Measurements from ENCODE around the gene HOXD1. TPM values are rescaled to one million over a fixed set of nuclear protein-coding genes. Genes with fewer than 3 reads are reported as not detected.

The HOXD1 gene
- total RNA-seq, 1 experiment from 2014 or later = not detected

- no peak overlapping the region for H3K4me3 ChIP-seq
- peaks cover 4% of the 10 kb centered on the region; the same call in 1 of the 2 replicates for H3K36me3 ChIP-seq
- H3K27me3 ChIP-seq (replicated peaks) = no peaks in the 10 kb centered on the region
- H3K27ac ChIP-seq = no peak overlapping the region
- H3K4me1 ChIP-seq (replicated peaks) = no peaks in the 10 kb centered on the region
- no peaks in the 10 kb centered on the region for H3K9me3 ChIP-seq (replicated peaks)
- DNase-seq (ENCODE audit: low read depth in 1 of 2, low spot score in 2 of 2) = no peak
These were observed 39.0 kb upstream of the HOXD1 start for GRCh38 chr2:176149481-176149938.

- H3K4me3 ChIP-seq = no peak overlapping the region
- no peaks in the 10 kb centered on the region for H3K9me3 ChIP-seq (replicated peaks)
- DNase-seq (ENCODE audit: low read depth in 1 of 2, low spot score in 2 of 2) = no peak
- H3K27me3 ChIP-seq (replicated peaks) = no peaks in the 10 kb centered on the region
- H3K36me3 ChIP-seq = peaks cover 9% of the 10 kb centered on the region; the same call in 1 of the 2 replicates
- no peaks in the 10 kb centered on the region for H3K4me1 ChIP-seq (replicated peaks)
- H3K27ac ChIP-seq = no peak overlapping the region
These were observed 38.4 kb upstream of the HOXD1 start for GRCh38 chr2:176149939-176150583.

- no peak for DNase-seq (ENCODE audit: low read depth in 1 of 2, low spot score in 2 of 2)
- H3K27ac ChIP-seq = no peak overlapping the region
- no peaks in the 10 kb centered on the region for H3K4me1 ChIP-seq (replicated peaks)
- peaks cover 14% of the 10 kb centered on the region; the same call in 1 of the 2 replicates for H3K36me3 ChIP-seq
- H3K27me3 ChIP-seq (replicated peaks) = no peaks in the 10 kb centered on the region
- H3K4me3 ChIP-seq = no peak overlapping the region
- no peaks in the 10 kb centered on the region for H3K9me3 ChIP-seq (replicated peaks)
These were observed 37.7 kb upstream of the HOXD1 start for GRCh38 chr2:176150584-176151441.

GRCh38 chr2:176151442-176152287, 36.8 kb upstream of the HOXD1 start, which contains the start of gene HOXD4:
TSS of gene HOXD4 (plus strand) at chr2:176151550. CDS start at chr2:176151634, 84 bp downstream.
- Histone ChIP-seq H3K9me3 (replicated peaks) (no peaks in the 10 kb centered on the region), H3K4me1 (replicated peaks) (no peaks in the 10 kb centered on the region), H3K27me3 (replicated peaks) (no peaks in the 10 kb centered on the region), H3K27ac (no peak within 1 kb of the TSS), H3K4me3 (no peak within 1 kb of the TSS), H3K36me3 (peaks cover 14% of the 10 kb centered on the region; the same call in 1 of the 2 replicates)
- no peak for DNase-seq (ENCODE audit: low read depth in 1 of 2, low spot score in 2 of 2)

- Histone ChIP-seq H3K9me3 (replicated peaks) (no peaks in the 10 kb centered on the region), H3K4me3 (no peak overlapping the region), H3K27ac (no peak overlapping the region), H3K36me3 (peaks cover 14% of the 10 kb centered on the region; the same call in 1 of the 2 replicates), H3K4me1 (replicated peaks) (no peaks in the 10 kb centered on the region), H3K27me3 (replicated peaks) (no peaks in the 10 kb centered on the region)
- peak in 1 of 2 experiments; percentile 31 for DNase-seq (ENCODE audit: low read depth in 1 of 2, low spot score in 2 of 2)
These were observed 35.9 kb upstream of the HOXD1 start for GRCh38 chr2:176152350-176153181.

- Histone ChIP-seq H3K27ac (no peak overlapping the region), H3K4me3 (no peak overlapping the region), H3K4me1 (replicated peaks) (no peaks in the 10 kb centered on the region), H3K9me3 (replicated peaks) (no peaks in the 10 kb centered on the region), H3K27me3 (replicated peaks) (no peaks in the 10 kb centered on the region), H3K36me3 (peaks cover 14% of the 10 kb centered on the region; the same call in 1 of the 2 replicates)
- DNase-seq (ENCODE audit: low read depth in 1 of 2, low spot score in 2 of 2) = no peak
These were observed 33.8 kb upstream of the HOXD1 start for GRCh38 chr2:176154576-176155252.

GRCh38 chr2:176155356-176156044, 33.0 kb upstream of the HOXD1 start:
- Histone ChIP-seq H3K27me3 (replicated peaks) (no peaks in the 10 kb centered on the region), H3K4me1 (replicated peaks) (no peaks in the 10 kb centered on the region), H3K36me3 (peaks cover 14% of the 10 kb centered on the region; the same call in 1 of the 2 replicates), H3K9me3 (replicated peaks) (no peaks in the 10 kb centered on the region), H3K27ac (no peak overlapping the region), H3K4me3 (no peak overlapping the region)
- DNase-seq (ENCODE audit: low read depth in 1 of 2, low spot score in 2 of 2) = no peak

- Histone ChIP-seq H3K27ac (no peak overlapping the region), H3K27me3 (replicated peaks) (no peaks in the 10 kb centered on the region), H3K4me3 (no peak overlapping the region), H3K36me3 (peaks cover 14% of the 10 kb centered on the region; the same call in 1 of the 2 replicates), H3K4me1 (replicated peaks) (no peaks in the 10 kb centered on the region), H3K9me3 (replicated peaks) (no peaks in the 10 kb centered on the region)
- DNase-seq (ENCODE audit: low read depth in 1 of 2, low spot score in 2 of 2) = peak in 1 of 2 experiments; percentile 22
These were observed 32.1 kb upstream of the HOXD1 start for GRCh38 chr2:176156301-176156806.

GRCh38 chr2:176156807-176157498, 31.5 kb upstream of the HOXD1 start, which contains the start of gene HOXD3:
TSS of gene HOXD3 (plus strand) at chr2:176157307. CDS start at chr2:176169115, 11,808 bp downstream.
- peak in 1 of 2 experiments; percentile 27 for DNase-seq (ENCODE audit: low read depth in 1 of 2, low spot score in 2 of 2)

GRCh38 chr2:176157499-176158185, 30.8 kb upstream of the HOXD1 start:
- Histone ChIP-seq H3K36me3 (peaks cover 11% of the 10 kb centered on the region; the same call in 1 of the 2 replicates), H3K9me3 (replicated peaks) (no peaks in the 10 kb centered on the region), H3K4me3 (no peak overlapping the region), H3K27me3 (replicated peaks) (no peaks in the 10 kb centered on the region), H3K4me1 (replicated peaks) (no peaks in the 10 kb centered on the region), H3K27ac (no peak overlapping the region)
- DNase-seq (ENCODE audit: low read depth in 1 of 2, low spot score in 2 of 2) = peak in 1 of 2 experiments; percentile 37

More at GRCh38 chr2:176156807-176157498, 31.5 kb upstream of the HOXD1 start, which contains the start of gene HOXD3:
- no peaks in the 10 kb centered on the region for H3K9me3 ChIP-seq (replicated peaks)
- H3K27me3 ChIP-seq (replicated peaks) = no peaks in the 10 kb centered on the region
- H3K36me3 ChIP-seq = peaks cover 14% of the 10 kb centered on the region; the same call in 1 of the 2 replicates
- H3K4me1 ChIP-seq (replicated peaks) = no peaks in the 10 kb centered on the region
- H3K27ac ChIP-seq = no peak within 1 kb of the TSS
- H3K4me3 ChIP-seq = no peak within 1 kb of the TSS
